GM21515 (cell line): ENCODE measurements around the gene SYS1.
"Not testable (repeated sequence)": the region's sequence is repeated elsewhere in the genome, so short reads cannot be mapped to it uniquely, and the experiment has no call there.

Source experiments
- ATAC-seq: cut with Tn5 transposase; IDR thresholded peaks from one replicate; pipeline ENCODE4 v1.9.1; 2021; ENCODE audit not compliant: unreplicated experiment

The SYS1 gene

DNA sequence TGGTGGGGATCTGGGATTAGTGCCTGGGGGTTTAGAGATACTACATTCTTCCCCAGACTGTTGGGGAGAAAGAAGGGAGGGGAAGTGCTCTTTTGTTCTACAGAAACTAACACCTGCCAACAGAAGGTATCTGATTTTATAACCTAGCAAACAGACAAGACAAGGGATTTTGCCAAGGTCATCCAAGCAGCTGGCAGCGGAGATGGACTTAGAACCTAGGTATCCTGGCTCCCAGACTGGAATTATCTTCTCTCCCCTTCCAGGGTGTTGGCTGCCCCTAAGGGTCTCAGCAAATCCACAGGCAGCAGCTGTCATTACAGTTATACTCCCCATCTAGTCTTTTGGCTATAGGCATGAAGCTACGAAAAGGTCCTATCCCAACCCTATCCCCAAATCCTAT is 23.2 kb upstream of the SYS1 start:
- no peak for ATAC-seq

DNA sequence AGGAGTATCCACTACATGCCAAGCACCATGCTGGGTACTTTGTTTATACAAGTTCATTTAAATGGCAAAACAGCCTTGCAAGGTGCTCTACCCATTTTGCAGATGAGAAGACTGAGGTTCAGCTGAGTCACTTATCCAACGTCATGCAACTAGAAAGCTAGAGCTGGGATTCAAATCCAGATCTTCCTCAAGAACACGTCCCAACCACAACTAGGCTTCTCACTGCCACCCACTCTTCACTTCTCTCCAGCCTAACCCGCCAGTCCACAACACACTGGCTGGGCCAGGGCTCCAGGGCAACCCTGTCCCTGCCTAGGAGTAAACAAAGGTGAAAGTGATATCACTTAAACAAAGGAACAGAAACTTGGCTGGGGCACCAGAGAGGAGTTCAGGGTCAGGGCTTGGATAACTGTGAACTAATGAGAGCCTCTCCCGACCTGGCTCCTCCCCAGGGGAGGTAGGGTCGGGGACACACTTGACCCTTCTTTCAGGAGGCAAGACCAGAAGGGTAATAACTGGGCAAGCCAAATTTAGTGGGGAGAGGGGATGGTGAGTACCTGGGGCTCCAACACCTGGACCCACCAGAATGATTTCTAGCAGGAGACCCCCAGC is 22.6 kb upstream of the SYS1 start:
- ATAC-seq = no peak

DNA sequence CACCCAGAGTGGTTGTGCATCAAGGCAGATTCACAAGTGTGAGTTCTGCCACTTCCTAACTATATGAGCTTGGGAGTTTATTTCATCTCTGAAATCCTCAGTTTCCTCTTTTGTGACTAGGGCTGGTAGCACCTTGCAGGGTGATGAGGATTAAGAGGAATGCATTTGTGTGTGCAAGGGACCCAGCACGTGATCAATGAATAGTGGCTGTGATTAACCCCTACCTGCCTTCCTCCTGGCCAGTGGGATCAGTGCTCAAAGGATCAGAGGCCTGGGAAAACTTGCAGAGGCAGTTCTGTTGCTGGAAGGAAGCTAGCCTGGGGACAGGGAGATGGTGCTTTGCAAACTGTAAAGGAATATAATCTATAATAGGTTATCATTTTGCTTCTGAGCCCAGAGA is 22.0 kb upstream of the SYS1 start:
- no peak for ATAC-seq

DNA sequence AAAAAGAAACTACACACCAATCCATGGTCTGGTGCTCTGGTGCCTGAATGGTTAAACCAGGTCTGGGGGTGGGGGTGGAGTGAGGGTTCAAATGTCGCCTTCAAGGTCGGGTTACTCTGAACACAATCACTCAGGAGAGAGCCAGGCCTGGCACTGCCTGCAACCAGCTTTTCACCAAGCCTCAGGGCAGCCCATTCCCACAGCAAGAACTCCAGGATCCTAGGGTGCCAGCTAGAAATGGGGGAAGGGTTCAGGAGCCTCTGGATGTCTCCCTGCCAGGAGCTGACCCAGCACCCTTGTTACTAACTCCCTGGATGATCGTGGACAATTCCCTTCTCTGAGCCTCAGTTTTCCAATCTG is 21.4 kb upstream of the SYS1 start:
- no peak for ATAC-seq

DNA sequence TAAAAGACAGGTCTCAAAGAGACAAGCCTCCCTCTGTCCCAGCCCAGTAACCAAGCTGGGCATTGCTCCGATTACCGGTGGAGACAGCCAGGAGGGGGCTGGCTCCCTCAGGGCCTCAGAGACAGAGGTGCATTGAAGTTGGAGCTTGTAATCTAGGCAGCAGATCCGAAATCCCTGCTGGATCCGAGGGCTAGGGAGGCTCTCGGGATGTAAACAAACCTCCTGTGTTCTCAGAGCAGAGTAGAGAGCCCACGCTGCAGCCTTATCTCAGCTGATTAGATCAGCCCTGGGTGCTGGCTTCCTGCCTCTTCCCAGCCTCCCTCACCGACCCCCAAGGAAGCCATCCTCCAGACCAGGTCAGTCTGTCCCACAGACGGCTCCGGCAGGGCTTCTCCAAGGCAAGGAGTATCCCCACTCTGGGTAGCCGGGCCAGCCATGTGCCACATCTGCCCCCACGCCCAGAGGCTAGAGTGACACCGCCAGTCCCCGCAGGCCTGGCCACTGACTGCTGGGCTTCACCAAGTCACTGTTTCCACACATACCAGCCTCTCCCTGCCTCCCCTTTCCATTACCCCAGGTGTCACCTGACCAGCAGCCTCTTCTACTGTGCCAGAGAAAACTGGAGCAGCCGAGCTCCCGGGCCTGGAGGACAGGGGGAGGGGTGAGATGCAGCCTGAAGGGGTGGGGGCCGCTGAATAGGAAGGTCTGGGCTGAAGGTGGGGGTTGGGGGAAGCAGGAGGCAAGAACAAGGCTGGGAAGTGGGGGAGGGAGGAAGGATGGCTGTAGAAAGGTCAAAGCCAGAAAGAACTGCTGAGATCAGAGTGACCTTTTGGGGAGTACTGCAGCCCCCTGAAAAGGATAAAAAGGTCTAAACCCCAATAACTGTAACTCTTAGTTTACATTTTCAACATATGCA is 20.8 kb upstream of the SYS1 start:
- ATAC-seq = no peak

DNA sequence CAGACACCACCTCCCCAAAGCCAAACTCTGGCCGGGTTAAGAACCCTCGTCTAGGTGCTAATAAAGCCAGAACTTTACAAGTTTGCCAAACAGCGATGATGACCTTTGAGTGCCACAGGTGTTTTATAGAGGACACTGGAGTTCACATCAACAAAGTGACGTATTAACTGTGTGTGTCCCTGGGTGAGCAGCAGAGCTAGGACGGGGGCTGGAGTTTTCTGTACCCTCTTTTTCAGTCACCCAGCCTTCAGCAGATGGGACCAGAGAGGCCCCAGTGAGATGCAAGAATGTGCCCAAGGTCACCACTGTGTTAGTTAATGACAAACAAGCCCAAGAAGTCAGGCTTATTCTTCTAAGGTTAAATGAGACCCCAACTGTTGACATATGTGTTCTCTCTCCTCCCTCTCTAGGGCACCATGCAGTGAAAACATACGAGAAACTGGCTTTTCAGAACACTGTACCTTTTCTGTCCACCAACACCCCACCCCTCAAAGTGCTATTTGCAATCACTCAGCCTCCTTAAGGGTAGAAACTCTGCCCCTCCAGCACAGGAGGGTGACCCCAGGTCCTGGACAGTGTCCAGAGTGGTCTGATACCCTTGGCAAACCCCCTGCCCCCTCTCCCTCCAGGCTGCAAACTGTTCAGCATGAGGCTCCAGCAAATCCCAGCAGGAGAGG is 20.0 kb upstream of the SYS1 start:
- no peak for ATAC-seq

DNA sequence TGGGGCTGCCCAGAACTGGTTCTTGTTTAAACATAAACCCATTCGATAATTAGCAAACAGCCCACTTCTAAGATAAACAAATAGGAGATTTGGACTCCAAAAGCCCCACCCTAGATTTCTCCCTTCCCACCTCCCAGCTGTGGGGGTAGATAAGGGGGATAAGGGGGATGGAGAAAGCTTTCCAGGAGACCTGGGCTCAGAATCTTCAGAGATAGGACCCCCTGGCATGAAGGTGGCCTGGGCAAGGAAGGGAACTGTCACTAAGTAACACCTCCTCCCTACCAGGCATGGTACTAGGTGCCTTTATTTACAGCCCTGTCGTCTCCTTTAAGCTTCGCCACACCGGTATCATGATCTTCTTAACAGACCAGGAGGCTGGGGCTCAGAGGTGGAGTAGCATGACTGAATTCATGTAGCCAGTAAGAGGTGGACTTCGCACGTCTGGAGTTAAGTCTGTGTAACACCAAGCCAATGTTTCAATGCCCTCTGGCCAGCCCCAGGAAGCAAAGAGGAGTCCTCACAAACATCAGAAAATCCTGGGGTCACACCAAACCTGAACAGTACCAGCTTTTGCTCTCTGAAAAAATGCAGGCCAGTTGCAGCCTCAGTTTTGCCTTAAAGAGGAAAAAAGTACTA is 19.3 kb upstream of the SYS1 start:
- no peak for ATAC-seq

DNA sequence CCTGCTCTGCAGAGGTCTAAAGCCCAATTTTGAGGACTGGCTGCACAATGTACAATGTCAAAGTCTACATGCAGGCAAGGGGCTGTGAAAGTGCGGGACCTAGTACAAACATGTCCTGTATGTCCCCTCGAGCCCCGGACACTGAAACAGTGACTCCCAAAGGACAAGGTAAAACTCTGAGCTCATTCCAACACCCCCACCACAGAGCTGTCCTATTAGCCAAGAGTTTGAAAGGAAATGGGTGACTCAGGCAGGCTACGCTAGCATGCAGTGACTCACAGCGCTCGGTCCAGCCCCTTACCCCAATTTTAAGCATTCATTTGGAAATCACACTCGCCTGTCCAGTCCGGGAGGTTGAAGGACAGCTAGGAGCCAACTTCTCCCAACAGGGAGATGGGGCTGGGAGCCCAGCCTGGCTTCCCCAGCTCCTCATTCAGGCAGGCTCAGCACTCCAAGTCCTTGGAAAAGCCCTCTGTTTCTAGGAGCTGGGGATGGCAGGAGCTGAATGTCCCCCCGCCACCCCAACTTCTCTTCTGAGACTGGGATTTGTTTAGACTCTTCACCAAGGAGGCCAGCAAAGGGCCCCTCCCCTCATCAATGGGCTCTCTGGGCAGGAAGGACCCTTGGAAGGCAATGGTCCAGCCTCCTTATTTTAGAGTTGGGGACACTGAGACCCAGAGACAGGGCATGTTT is 18.6 kb upstream of the SYS1 start:
- ATAC-seq = no peak

DNA sequence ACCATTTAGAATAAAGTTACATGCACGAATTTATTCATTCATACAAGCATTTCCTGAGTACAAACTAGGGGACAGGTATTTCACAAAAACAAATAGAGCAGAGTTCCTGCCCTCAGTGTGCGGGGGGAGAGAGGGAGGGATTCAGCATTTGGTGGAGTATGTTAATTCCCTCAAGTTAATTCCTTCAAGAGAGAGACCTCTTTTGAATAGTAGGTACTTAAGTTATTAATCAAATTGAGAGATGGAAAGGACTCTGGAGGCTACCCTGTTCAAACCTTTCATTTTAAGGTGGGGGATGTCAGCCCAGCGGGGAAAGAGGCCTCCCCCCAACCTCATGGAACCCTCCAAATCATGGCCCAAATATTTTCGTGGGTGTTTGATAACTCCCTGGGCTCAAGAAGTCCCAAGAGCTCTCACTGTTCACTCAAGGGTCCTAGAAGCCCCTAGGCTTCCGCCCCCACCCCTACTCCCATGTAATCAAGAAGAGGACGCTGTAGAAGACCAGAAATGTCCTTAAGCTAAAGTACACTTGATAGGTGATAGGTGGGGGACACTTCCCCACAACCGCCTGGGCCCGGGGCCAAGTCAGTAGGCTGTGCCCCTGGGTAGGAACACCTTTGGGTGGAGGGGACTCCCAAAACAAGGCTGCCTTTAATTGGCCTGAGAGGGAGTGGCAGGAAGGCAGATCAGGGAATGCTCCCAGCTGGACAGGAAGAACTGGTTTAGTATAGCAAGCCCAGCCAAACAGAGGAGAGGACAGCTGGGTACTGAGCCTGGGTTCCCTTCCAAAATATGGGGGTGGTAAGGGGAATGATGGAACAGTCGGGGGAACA is 17.6 kb upstream of the SYS1 start:
- no peak for ATAC-seq

DNA sequence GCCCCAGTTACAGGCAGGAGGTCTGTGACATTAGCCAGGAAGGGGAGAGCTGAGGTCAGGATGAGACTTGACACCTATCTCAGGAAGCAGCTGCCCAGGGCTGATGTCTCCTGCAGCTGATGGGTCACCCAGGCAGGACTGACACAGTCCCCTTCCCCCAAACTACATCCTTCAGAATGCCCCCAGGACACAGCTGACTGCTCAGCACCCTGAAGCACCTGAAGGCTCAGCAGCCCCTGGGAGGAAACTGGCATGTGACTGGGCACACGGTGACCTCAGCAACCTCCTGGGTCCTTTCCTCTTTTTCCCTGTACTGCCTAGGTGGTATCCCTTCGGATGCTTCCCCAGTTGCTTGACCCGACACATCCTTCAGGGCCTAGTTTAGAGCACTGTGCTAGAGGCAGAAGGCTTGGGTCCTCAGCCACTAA is 16.7 kb upstream of the SYS1 start:
- no peak for ATAC-seq

DNA sequence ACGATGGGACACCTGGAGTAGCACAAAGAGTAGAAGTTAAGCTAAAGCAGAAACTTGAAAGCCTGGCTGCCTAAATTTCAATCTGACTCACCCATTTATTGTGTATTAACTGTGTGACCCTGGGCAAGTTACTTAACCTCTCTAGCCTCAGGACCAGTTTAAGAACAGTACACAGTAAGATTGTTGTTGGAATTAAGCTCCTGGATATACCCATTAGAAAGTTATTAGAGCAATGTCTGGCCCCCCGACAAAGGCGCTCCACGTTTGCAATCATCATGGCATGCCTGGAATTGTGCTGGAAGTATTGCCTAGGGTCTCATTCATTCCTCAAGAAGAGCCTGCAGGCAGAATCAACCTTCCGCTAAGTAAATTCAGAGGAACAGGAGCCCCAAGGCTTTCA is 16.1 kb upstream of the SYS1 start:
- no peak for ATAC-seq

DNA sequence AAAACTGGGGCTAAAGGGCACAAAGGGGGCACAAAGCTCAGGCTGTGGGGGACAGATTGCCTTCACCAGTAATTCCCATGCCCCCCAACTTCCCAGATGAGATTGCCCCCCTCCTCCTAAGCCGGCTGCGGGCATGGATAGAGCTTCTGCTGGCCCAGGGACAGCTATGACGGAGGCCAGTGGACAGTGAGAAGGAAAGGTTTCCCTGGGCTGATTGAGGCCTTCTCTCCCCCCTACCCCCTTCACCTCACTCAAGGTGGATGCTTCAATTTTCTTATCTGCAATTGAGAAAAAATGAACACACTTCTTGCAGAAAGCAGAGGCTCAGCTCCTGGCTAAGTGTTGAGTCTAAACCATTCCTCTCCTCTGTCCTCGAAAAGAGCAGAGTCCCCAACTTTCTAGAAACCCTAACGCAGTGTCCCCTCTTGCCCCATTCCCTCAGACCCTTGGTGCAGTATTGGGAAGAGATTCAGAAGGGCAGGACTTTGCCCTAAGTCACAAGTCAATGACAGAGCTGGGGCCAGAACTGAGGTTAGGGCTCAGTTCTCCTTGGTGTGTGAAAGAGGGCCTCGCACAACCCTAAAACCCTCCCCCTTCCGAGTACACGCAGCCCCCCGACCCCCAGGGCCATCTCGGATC is 15.5 kb upstream of the SYS1 start:
- ATAC-seq = no peak

DNA sequence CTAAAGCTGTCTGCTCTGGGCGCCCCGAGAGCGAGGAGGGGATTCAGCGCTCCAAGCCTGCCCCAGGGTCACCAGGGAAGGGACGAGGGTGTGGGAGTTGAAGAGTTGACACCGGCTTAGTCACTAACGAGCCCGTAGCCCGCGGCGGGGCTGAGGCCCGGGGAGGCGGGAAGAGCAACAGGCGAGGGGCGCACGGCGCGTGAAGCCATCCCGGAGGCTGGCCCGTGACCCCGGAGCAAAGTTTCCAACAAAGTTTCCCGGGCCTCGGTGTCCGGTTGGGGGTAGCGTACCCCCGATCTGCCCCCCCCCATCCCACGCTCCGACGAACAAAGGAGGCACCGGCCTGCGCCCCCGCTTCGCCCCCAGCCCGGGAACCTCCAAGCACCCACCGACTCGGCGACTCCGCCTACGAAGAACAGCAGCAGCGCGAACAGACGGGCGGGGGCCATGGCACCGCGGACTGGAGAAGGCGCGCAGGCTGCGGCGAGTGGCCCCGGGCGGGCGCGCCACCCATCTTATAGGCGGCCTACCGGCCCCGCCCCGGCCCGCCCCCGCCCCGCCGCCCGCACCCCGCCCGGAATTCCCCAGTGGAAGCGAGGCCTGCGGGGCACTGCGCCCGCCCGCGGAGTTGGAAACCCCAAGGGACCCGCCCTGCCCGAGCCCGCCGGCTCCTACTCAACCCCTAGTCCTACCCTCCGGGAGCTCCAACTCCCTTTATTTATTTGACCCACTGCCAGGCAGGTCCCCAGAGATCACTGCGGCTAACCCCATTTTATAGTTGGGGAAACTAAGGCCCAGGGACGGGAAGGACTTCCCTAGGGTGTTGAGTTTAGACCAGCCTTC is 14.8 kb upstream of the SYS1 start, which contains the start of gene SDC4:
TSS of gene SDC4 (minus strand) at position 489 of the 843 bp plus-strand sequence. CDS start at position 449, 40 bp downstream.
- no peak for ATAC-seq

DNA sequence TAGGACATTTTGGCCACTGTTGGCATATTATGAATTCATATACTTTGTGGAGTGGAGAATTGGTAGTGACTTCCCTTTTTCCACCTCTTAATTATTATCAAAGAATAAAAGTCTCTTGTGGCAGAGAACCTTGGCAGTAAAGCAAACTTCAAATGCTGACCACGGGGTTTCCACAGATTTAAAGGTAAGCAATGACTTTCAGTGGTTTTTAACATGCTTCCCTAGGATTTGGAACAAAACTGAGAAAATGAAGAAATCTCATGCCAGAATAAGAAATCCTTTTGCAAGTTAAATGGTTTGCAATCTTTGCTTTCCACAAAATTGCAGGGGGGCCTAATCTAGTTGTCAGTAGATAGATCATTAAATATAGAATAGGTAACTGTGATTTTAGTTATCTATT is 12.7 kb upstream of the SYS1 start:
- no peak for ATAC-seq

DNA sequence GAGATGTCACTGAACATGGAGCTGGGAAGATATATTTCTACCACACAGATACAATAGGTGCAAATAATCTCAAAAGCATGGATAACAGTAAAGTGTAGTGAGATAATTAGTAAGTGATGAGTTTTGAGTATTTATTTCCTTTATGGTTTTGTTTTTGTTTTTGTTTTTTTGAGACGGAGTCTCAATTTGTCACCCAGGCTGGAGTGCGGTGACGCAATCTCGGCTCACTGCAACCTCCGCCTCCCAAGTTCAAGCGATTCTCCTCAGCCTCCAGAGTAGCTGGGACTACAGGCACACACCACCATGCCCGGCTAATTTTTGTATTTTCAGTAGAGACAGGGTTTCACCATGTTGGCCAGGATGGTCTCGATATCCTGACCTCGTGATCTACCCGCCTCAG is 12.2 kb upstream of the SYS1 start:
- ATAC-seq = not testable (repeated sequence)

DNA sequence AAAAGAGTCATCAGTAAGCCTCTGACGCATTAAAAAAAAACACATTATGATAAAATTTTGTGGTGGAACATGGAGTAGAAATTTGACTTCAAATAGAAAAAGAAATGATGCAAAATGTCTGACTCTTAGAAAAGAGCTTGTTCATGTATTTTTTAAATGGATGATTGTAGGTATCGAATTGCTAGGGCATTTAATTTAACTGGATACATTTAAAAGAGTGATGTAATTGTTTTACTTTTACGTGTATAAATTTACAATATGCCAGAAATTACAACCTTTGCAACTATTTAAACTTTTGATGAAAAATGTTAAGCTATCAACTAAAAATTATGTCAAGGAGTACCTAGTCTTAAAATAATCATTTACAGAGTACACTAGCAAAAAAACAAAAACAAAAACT is 10.2 kb upstream of the SYS1 start:
- no peak for ATAC-seq

DNA sequence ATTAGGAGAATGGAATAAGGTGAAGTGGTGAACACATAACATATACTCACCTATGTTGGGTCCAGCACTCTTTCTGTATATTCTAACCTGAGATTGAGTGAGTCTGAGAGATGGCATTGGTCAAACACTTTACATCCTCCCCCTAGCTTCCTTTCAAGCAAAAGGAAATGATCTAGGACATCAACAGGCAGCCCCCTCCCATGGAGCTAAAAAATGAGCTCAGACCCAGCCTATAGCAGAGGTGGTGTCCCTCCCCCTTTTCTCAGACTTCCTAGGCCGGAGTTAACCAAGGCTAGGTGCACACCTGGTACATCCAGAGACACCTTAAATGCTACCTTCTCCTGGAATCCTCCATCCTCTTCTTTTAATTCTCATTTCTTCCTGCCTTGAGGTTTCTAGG is 9.2 kb upstream of the SYS1 start:
- no peak for ATAC-seq

DNA sequence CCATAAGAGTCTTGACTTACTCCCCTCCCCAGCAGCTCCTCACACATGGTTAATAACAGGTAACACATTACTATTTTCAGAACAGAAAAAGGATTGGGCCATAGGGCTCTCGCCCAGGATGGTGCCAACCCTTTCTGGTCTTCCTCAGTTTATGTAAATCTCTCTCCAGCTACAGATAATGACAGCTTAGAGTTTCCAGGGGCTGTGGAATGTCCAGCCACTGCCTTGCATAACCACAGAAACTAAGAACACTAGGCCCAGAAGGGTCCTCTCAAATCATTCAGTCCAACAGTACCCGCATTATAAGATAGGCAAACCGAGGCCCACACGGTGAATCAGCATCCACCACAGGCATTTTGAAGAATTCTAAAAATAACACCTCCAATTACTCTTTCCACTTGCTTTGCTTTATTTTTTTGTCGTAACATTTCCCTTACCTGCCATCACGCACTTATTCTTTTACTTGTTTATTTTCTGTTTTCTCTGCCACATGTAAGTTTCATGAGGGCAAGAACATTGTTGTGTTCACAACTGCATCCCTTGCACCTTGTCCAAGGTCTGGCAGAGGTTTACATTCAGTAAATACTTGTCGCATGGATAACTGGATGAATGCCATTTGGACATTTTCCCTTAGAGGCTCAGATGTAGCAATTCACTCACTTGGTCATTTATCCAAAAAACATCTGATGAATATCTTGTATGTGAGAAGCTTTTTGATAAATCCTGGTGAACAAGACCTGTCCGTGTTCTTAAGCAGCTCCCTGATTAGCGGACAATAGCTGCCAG is 8.3 kb upstream of the SYS1 start:
- ATAC-seq = no peak
